ENCODE data around the gene PNPLA2. TPM values are rescaled to one million over a fixed set of nuclear protein-coding genes. Genes with fewer than 3 reads are reported as not detected.

The PNPLA2 gene
- total RNA-seq, 1 donor from 2014 or later: 34.7 TPM

GRCh38 chr11:849951-850774 lies 31.4 kb downstream of the PNPLA2 start:
- peak overlapping the region; percentile 14 for H3K4me3 ChIP-seq (ENCODE audit: low read depth, low read length)
- no peak for DNase-seq (ENCODE audit: low read depth)
- no peak for TF ChIP-seq CTCF (conservative IDR thresholded peaks at IDR 0.05; ENCODE audit: low read depth, low read length)

- DNase-seq (ENCODE audit: low read depth): no peak
- H3K4me3 ChIP-seq (ENCODE audit: low read depth, low read length): no peak overlapping the region
- TF ChIP-seq CTCF (conservative IDR thresholded peaks at IDR 0.05; ENCODE audit: low read depth, low read length): peak; percentile 36
Measured at GRCh38 chr11:850775-851763, 32.4 kb downstream of the PNPLA2 start.

GRCh38 chr11:852762-853161 lies 34.0 kb downstream of the PNPLA2 start:
- no peak for TF ChIP-seq CTCF (conservative IDR thresholded peaks at IDR 0.05; ENCODE audit: low read depth, low read length)
- no peak overlapping the region for H3K4me3 ChIP-seq (ENCODE audit: low read depth, low read length)
- no peak for DNase-seq (ENCODE audit: low read depth)

GRCh38 chr11:853682-854448 lies 35.2 kb downstream of the PNPLA2 start:
- DNase-seq (ENCODE audit: low read depth): no peak
- no peak for TF ChIP-seq CTCF (conservative IDR thresholded peaks at IDR 0.05; ENCODE audit: low read depth, low read length)
- no peak overlapping the region for H3K4me3 ChIP-seq (ENCODE audit: low read depth, low read length)

- no peak for DNase-seq (ENCODE audit: low read depth)
- TF ChIP-seq CTCF (conservative IDR thresholded peaks at IDR 0.05; ENCODE audit: low read depth, low read length): no peak
- H3K4me3 ChIP-seq (ENCODE audit: low read depth, low read length): no peak overlapping the region
Measured at GRCh38 chr11:854601-855329, 36.1 kb downstream of the PNPLA2 start.

GRCh38 chr11:855330-855674 lies 36.6 kb downstream of the PNPLA2 start:
- DNase-seq (ENCODE audit: low read depth): no peak
- TF ChIP-seq CTCF (conservative IDR thresholded peaks at IDR 0.05; ENCODE audit: low read depth, low read length): no peak
- no peak overlapping the region for H3K4me3 ChIP-seq (ENCODE audit: low read depth, low read length)

All from epithelial cell of proximal tubule (primary cell).